Measurements from ENCODE around the gene PCDH9.

DNA sequence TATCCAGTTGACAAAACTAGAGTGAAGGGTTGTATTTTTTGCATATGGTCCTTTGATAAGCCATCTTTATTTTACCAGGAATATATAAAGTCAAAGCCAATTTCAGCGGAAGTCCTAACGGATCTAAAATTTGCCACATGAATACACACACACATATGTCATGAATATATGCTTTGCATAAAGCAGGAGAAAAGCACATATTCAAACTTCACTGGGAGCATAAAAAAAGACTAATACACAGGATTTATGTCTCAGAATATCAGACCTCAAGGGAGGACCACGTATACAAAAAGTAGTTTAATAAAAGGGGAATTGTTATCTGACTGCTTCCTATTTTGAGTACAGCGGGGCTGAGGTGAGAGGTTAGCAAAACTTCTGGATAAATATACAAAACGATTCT is 308.7 kb downstream of the PCDH9 start:
- TF ChIP-seq, protein P1, sequence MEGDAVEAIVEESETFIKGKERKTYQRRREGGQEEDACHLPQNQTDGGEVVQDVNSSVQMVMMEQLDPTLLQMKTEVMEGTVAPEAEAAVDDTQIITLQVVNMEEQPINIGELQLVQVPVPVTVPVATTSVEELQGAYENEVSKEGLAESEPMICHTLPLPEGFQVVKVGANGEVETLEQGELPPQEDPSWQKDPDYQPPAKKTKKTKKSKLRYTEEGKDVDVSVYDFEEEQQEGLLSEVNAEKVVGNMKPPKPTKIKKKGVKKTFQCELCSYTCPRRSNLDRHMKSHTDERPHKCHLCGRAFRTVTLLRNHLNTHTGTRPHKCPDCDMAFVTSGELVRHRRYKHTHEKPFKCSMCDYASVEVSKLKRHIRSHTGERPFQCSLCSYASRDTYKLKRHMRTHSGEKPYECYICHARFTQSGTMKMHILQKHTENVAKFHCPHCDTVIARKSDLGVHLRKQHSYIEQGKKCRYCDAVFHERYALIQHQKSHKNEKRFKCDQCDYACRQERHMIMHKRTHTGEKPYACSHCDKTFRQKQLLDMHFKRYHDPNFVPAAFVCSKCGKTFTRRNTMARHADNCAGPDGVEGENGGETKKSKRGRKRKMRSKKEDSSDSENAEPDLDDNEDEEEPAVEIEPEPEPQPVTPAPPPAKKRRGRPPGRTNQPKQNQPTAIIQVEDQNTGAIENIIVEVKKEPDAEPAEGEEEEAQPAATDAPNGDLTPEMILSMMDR (IDR thresholded peaks at IDR 0.05): no peak
- no peak for TF ChIP-seq POLR2A (IDR thresholded peaks at IDR 0.05)

Measured in heart left ventricle (tissue), 13 donors.